ENCODE measurements around the gene CATSPERE. TPM values are rescaled to one million over a fixed set of nuclear protein-coding genes. Genes with fewer than 3 reads are reported as not detected.
A peak's percentile ranks its signal among the peaks of the same experiment; 100 is the strongest.

The CATSPERE gene
- total RNA-seq, 4 donors from 2014 or later, result 3.0 to 5.3 (median 3.6) TPM

GRCh38 chr1:244590670-244591069, 129.6 kb downstream of the CATSPERE start:
- H3K9me3 ChIP-seq, result no peaks in the 10 kb centered on the region
- intact Hi-C loops (cut with DNase I), result no loop called here
- no peak overlapping the region for H3K27ac ChIP-seq
- DNase-seq, result no peak
- TF ChIP-seq, protein P1, sequence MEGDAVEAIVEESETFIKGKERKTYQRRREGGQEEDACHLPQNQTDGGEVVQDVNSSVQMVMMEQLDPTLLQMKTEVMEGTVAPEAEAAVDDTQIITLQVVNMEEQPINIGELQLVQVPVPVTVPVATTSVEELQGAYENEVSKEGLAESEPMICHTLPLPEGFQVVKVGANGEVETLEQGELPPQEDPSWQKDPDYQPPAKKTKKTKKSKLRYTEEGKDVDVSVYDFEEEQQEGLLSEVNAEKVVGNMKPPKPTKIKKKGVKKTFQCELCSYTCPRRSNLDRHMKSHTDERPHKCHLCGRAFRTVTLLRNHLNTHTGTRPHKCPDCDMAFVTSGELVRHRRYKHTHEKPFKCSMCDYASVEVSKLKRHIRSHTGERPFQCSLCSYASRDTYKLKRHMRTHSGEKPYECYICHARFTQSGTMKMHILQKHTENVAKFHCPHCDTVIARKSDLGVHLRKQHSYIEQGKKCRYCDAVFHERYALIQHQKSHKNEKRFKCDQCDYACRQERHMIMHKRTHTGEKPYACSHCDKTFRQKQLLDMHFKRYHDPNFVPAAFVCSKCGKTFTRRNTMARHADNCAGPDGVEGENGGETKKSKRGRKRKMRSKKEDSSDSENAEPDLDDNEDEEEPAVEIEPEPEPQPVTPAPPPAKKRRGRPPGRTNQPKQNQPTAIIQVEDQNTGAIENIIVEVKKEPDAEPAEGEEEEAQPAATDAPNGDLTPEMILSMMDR (IDR thresholded peaks at IDR 0.05), result no peak
- no peak for TF ChIP-seq POLR2A (IDR thresholded peaks at IDR 0.05)
- no peaks in the 10 kb centered on the region for H3K27me3 ChIP-seq
- no peaks in the 10 kb centered on the region for H3K36me3 ChIP-seq
- no peak overlapping the region for H3K4me3 ChIP-seq (replicated peaks in 1 of 3)
- no peaks in the 10 kb centered on the region for H3K4me1 ChIP-seq
- WGBS, 2 donors, result 98 to 99% methylated on average over 2 of the region's 2 CpGs

DNA sequence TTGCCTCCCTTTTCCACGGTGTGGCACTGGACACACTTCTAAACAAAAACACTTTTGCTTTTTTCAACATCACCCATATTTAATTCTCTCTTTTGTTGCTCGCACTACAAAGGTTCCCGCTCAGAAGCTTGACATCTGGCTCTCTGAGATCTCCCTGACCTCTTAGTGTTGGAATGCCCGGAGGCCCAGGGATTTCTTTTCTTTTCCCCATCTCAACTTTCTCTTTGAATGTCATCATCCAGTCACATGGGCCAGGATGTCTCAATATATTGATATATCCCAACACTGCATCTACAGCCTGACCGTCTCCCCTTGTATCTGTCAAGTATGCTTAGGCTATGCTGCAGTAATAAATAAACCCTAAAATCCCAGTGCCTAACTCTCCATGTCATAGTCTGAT, 137.5 kb downstream of the CATSPERE start:
- no peak overlapping the region for H3K27ac ChIP-seq
- H3K27me3 ChIP-seq, result no peaks in the 10 kb centered on the region
- intact Hi-C loops (cut with DNase I), result no loop called here
- 92 to 94% methylated on average over 5 of the region's 5 CpGs for WGBS, 2 donors
- H3K9me3 ChIP-seq, result no peaks in the 10 kb centered on the region
- no peaks in the 10 kb centered on the region for H3K36me3 ChIP-seq
- no peak for DNase-seq
- no peaks in the 10 kb centered on the region for H3K4me1 ChIP-seq
- no peak overlapping the region for H3K4me3 ChIP-seq (replicated peaks in 1 of 3)
- TF ChIP-seq POLR2A (IDR thresholded peaks at IDR 0.05), result no peak

GRCh38 chr1:244599937-244600350, 138.9 kb downstream of the CATSPERE start:
- no peak for TF ChIP-seq POLR2A (IDR thresholded peaks at IDR 0.05)
- TF ChIP-seq, protein P1 (IDR thresholded peaks at IDR 0.05), result no peak
- intact Hi-C loops (cut with DNase I), result loop anchor here (5.0 kb wide), 1 partner anchor 442 kb away; no protein-coding TSS in a partner anchor
- no peaks in the 10 kb centered on the region for H3K9me3 ChIP-seq
- DNase-seq, result no peak
- WGBS, 2 donors, result 74 to 75% methylated on average over 7 of the region's 7 CpGs
- H3K27ac ChIP-seq, result no peak overlapping the region
- no peak overlapping the region for H3K4me3 ChIP-seq (replicated peaks in 1 of 3)
- H3K36me3 ChIP-seq, result no peaks in the 10 kb centered on the region
- H3K4me1 ChIP-seq, result no peaks in the 10 kb centered on the region
- H3K27me3 ChIP-seq, result no peaks in the 10 kb centered on the region

DNA sequence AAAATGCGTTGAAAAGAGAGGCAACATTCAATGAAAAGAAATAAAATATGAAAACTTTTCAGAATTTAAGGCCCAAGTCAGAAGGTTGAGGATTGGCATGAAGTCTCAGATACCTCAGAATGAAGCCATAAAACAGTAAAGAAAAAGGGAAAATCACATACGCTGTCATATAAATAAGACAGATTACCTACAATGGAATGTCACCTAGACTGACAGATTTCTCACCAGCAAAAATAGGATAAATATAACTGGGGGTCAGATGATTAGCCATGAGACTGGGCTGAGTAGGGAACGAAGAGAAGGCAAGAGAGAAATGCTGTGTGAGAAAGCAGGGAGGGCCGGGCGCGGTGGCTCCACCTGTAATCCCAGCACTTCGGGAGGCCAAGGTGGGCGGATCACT, 140.3 kb downstream of the CATSPERE start:
- no peak overlapping the region for H3K27ac ChIP-seq
- WGBS, 2 donors, result 90 to 91% methylated on average over 8 of the region's 8 CpGs
- DNase-seq, result no peak
- intact Hi-C loops (cut with DNase I), result loop anchor here (5.0 kb wide), 1 partner anchor 441 kb away; no protein-coding TSS in a partner anchor
- no peaks in the 10 kb centered on the region for H3K27me3 ChIP-seq
- no peak for TF ChIP-seq POLR2A (IDR thresholded peaks at IDR 0.05)
- TF ChIP-seq, protein P1 (IDR thresholded peaks at IDR 0.05), result no peak
- no peaks in the 10 kb centered on the region for H3K36me3 ChIP-seq
- H3K4me1 ChIP-seq, result no peaks in the 10 kb centered on the region
- no peak overlapping the region for H3K4me3 ChIP-seq (replicated peaks in 1 of 3)
- no peaks in the 10 kb centered on the region for H3K9me3 ChIP-seq

- intact Hi-C loops (cut with DNase I), result loop anchor here (5.0 kb wide), 1 partner anchor 439 kb away; no protein-coding TSS in a partner anchor
- DNase-seq, result no peak
- no peaks in the 10 kb centered on the region for H3K36me3 ChIP-seq
- TF ChIP-seq, protein P1 (IDR thresholded peaks at IDR 0.05), result peak; percentile 61 to 84 (median 80)
- TF ChIP-seq POLR2A (IDR thresholded peaks at IDR 0.05), result no peak
- no peak overlapping the region for H3K4me3 ChIP-seq (replicated peaks in 1 of 3)
- H3K27ac ChIP-seq, result no peak overlapping the region
- H3K27me3 ChIP-seq, result no peaks in the 10 kb centered on the region
- no peaks in the 10 kb centered on the region for H3K9me3 ChIP-seq
- H3K4me1 ChIP-seq, result no peaks in the 10 kb centered on the region
Measured at GRCh38 chr1:244603498-244603897, 142.4 kb downstream of the CATSPERE start.
